Ovary (tissue), 9 donors: ENCODE measurements around the gene CD4. TPM values are rescaled to one million over a fixed set of nuclear protein-coding genes. Genes with fewer than 3 reads are reported as not detected.

ENCODE experiments used
- DNase-seq, 5 donors: peaks; one replicate each; pipeline ENCODE4 v3.0.0-alpha.2; 2019 to 2020
- H3K27ac ChIP-seq, 2 donors: fragments of 200-600 bp; one replicate each; pipeline versions ENCODE4 v1.5.1 to v1.8.0; 2019 to 2022
- H3K27me3 ChIP-seq: fragments of 200-600 bp; one replicate; pipeline ENCODE4 v1.8.0; 2022
- H3K36me3 ChIP-seq: fragments of 200-600 bp; sonication (generic); one replicate; pipeline ENCODE4 v1.5.1; 2019
- H3K4me1 ChIP-seq: one replicate; pipeline ENCODE4 v1.8.1; 2013; ENCODE audit warnings: mild to moderate bottlenecking, moderate library complexity; ENCODE audit not compliant: insufficient read depth
- H3K4me3 ChIP-seq: fragments of 200-600 bp; sonication (generic); one replicate; pipeline ENCODE4 v1.5.1; 2017
- H3K9me3 ChIP-seq, 2 donors: fragments of 200-600 bp in 1 of 2; sonication (generic) in 1 of 2; one replicate each; pipeline versions ENCODE4 v1.5.1 to v1.8.1; 2013 to 2019; ENCODE audit warnings: mild to moderate bottlenecking in 1 of 2, moderate library complexity in 1 of 2
- EP300 ChIP-seq: sonication (generic); formaldehyde crosslinking; IDR thresholded peaks from one replicate; pipeline ENCODE4 v1.6.1; 2017; ENCODE audit warnings: antibody characterized with exemption
- POLR2A ChIP-seq: fragments of 450-650 bp; IDR thresholded peaks from one replicate; pipeline ENCODE4 v1.6.1; 2017; ENCODE audit warnings: antibody characterized with exemption, mild to moderate bottlenecking, moderate library complexity
- WGBS, 3 donors: extraction: QIAGEN DNeasy Blood & Tissue Kit in 1 of 3; methylation state at CpG; one replicate each; pipeline versions ENCODE4 v1.1.5 to v1.1.7; 2013 to 2017; 5-methylcytosine and 5-hydroxymethylcytosine counted together
- intact Hi-C, 4 donors: fragments of 100-400 bp; cut with DNase I; formaldehyde crosslinking; loops; one replicate each; pipeline versions ENCODE4 v1.11.0 to v1.15.1; 2022 to 2023
- polyA plus RNA-seq, 2 donors: library from polyadenylated mRNA; stranded (reverse); fragments of 200-250 nt in 1 of 2; fragments of 350-450 nt in 1 of 2; fragmentation: Illumina TruSeq in 1 of 2; extraction: RNeasy Lipid Tissue Mini Kit (QIAGEN cat#74804) in 1 of 2; gene quantifications; one replicate each; pipeline ENCODE4 v1.2.3, GENCODE V29; 2013 to 2014
- total RNA-seq, 7 donors: library from RNA; depleted of rRNA in 2 of 7; stranded (reverse); fragments of >200 nt in 2 of 7; fragmentation: NEBNext Ultra II Directional in 3 of 7; extraction: Animal tissue kit (Norgen Biotek cat#: 25700) in 3 of 7; gene quantifications; one replicate each; pipeline versions ENCODE4 v1.1.0 to v1.2.4, GENCODE V29; 2016 to 2023
- TF ChIP-seq, protein P1 (sequence below), 3 donors: fragments of 450-650 bp in 2 of 3; fragments of 200-600 bp in 1 of 3; IDR thresholded peaks; one replicate each; pipeline versions ENCODE4 v1.5.1 to v1.8.0; 2016 to 2022; ENCODE audit warnings: antibody characterized with exemption in 3 of 3, mild to moderate bottlenecking in 1 of 3
- donor health status: DM: no; HTN: no; CAD: no; lungs with moderate emphysema.
- donor health status: DM: no; HTN: no; CAD: no.
- donor health status: Bipolar disorder and iron deficiency.
- donor health status: DM: yes; HTN: yes; CAD: no.
- donor health status: DM: no; HTN: no; CAD: no.
- donor health status: DM: yes; HTN: yes; CAD: no.

CD4 gene
- total and polyA plus RNA-seq, 9 donors: 2.1 to 40.2 (median 10.3) TPM

DNA sequence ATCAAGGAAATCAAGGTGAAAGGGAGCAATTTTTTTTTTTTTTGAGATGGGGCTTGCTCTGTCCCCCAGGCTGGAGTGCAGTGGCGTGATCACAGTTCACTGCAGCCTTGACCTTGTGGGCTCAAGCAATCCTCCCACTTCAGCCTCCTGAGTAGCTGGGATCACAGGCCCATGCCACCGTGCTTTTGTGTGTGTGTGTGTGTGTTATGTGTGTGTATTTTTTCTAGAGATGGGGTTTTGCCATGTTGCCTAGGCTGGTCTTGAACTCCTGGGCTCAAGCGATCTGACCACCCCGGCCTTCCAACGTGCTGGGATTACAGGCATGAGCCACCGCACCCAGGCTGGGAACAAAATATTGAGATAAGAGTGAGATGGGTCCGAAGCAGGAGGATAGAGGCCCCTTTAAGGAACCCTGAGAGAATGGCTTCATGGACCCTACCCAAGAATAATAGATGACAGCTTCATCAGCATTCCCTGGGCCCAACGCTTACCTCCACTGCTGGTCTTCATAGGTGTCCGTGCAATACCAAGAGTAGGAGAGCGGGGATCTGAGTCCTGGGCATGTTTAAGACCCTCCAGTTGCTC, 60.7 kb downstream of the CD4 start:
- no peak overlapping the region for H3K4me3 ChIP-seq
- peak in 1 of 5 donors; percentile 22 for DNase-seq
- H3K27ac ChIP-seq: no peak overlapping the region
- H3K36me3 ChIP-seq: no peaks in the 10 kb centered on the region
- intact Hi-C loops: no loop called here
- no peaks in the 10 kb centered on the region for H3K9me3 ChIP-seq
- H3K27me3 ChIP-seq: no peaks in the 10 kb centered on the region
- H3K4me1 ChIP-seq: peaks cover 7% of the 10 kb centered on the region
- TF ChIP-seq POLR2A (no peak), EP300 (no peak)
- TF ChIP-seq, protein P1, sequence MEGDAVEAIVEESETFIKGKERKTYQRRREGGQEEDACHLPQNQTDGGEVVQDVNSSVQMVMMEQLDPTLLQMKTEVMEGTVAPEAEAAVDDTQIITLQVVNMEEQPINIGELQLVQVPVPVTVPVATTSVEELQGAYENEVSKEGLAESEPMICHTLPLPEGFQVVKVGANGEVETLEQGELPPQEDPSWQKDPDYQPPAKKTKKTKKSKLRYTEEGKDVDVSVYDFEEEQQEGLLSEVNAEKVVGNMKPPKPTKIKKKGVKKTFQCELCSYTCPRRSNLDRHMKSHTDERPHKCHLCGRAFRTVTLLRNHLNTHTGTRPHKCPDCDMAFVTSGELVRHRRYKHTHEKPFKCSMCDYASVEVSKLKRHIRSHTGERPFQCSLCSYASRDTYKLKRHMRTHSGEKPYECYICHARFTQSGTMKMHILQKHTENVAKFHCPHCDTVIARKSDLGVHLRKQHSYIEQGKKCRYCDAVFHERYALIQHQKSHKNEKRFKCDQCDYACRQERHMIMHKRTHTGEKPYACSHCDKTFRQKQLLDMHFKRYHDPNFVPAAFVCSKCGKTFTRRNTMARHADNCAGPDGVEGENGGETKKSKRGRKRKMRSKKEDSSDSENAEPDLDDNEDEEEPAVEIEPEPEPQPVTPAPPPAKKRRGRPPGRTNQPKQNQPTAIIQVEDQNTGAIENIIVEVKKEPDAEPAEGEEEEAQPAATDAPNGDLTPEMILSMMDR (IDR thresholded peaks at IDR 0.05): no peak
- WGBS, 3 donors: 53 to 60% (median 53%) methylated on average over 10 of the region's 10 CpGs

DNA sequence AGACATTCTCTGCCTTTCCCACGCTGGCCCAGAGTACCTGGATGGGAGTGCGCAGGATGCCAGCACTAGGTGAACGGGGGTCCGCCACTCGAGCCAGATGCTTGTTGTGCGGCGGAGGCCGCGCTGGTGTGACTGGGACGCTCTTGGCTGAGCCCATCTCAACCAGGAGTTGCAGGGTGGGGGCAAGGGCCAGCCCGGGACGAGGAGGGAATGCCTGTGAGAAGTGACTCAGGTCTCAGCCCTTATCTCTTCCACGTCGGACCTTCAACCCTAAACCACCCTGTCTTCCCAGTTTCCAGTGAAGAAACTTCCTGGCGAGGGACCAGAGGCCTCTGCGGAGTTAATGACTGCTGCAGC, 61.4 kb downstream of the CD4 start:
- no peaks in the 10 kb centered on the region for H3K27me3 ChIP-seq
- H3K4me3 ChIP-seq: no peak overlapping the region
- peaks cover 7% of the 10 kb centered on the region for H3K4me1 ChIP-seq
- no peaks in the 10 kb centered on the region for H3K9me3 ChIP-seq
- 38 to 44% (median 43%) methylated on average over 14 to 16 of the region's 16 CpGs for WGBS, 3 donors
- TF ChIP-seq POLR2A (no peak), EP300 (no peak)
- TF ChIP-seq, protein P1 (IDR thresholded peaks at IDR 0.05): no peak
- intact Hi-C loops: no loop called here
- H3K27ac ChIP-seq: no peak overlapping the region
- no peak for DNase-seq
- no peaks in the 10 kb centered on the region for H3K36me3 ChIP-seq

DNA sequence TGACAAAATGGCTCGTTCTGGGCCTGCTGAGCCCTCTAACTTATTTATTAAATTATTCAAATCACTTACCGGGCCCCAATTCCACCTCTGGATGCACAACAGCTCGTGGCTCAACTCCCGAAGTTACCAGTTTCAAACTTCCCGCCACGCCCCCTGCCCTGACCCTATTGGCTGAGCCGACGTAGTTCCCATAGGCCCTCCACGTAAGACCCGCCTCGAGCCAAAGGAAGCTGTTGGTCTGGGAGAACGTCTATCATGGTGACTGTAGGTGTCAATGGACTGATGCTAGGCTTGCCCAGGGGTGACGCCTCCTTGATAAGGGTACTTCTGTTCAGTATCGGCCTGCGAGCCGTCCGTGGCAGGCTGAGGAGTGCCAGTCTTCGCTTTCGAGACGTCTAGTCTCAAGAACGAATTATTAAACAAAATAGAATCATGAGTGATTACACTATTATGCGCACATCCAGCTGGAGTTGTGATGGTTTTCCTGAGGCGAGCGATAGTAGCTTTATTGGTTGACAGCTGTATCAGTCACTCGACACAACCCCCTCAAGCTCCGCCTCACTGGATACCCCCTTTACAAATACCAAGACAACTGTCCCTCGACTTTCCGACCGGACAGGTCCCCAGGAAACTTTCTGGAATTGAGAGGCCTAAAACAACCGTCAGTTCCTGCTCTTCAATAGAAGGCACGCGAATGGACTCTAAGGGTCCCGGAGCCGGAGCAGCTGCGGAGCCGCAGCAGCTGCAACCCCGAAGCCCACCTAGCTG, 62.0 kb downstream of the CD4 start, which contains the start of gene CDCA3:
TSS of gene CDCA3 (minus strand) at position 134 of the 768 bp plus-strand sequence. CDS start 334 bp downstream, outside the sequence.
- peak within 1 kb of the TSS; percentile 48 to 91 for H3K27ac ChIP-seq
- 0 to 1% (median 0%) methylated on average over 37 of the region's 37 CpGs for WGBS, 3 donors
- peak; percentile 93 to 96 (median 94) for DNase-seq
- peaks cover 7% of the 10 kb centered on the region for H3K4me1 ChIP-seq
- no peaks in the 10 kb centered on the region for H3K27me3 ChIP-seq
- TF ChIP-seq POLR2A (peak; percentile 36), EP300 (no peak)
- TF ChIP-seq, protein P1 (IDR thresholded peaks at IDR 0.05): no peak
- H3K4me3 ChIP-seq: peak within 1 kb of the TSS; percentile 72
- intact Hi-C loops: no loop called here
- no peaks in the 10 kb centered on the region for H3K36me3 ChIP-seq
- no peaks in the 10 kb centered on the region for H3K9me3 ChIP-seq

DNA sequence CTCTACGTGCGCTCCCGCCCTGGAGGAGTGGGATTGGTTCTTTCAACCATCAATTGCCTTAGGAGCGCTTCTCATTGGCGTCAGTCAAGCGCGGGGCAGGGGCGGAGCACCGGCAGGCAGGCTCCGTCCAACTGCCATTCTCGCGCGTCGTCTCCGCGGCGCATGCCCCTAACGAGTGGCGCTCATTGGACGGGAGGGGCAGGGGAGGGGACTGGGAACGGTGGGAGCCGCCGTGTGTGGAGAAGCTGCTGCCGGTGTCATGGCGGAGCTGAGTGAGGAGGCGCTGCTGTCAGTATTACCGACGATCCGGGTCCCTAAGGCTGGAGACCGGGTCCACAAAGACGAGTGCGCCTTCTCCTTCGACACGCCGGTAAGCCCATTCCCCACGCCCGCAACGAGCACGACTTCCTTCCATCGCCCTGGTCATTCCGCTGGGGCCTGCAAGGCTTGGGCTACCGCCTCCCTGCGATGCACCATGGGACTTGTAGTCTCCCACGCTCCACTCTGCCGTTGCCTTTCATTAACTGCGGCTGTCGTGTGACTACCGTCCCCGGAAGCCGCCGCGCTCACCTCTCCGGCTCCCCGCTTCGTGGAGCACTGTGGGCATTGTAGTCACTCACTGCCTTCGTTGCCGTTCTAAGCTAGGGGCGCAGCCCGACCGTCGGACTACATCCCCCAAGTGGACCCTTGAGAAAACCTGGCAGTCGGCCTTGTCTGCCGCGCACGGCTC, 62.8 kb downstream of the CD4 start, which contains the start of gene USP5:
TSS of gene USP5 (plus strand) at position 230 of the 730 bp plus-strand sequence. CDS start at position 260, 30 bp downstream.
- no peaks in the 10 kb centered on the region for H3K9me3 ChIP-seq
- peak; percentile 97 to 99 (median 98) for DNase-seq
- H3K36me3 ChIP-seq: no peaks in the 10 kb centered on the region
- intact Hi-C loops: no loop called here
- H3K27me3 ChIP-seq: no peaks in the 10 kb centered on the region
- WGBS, 3 donors: 0 to 1% (median 0%) methylated on average over 53 to 65 of the region's 65 CpGs
- peak within 1 kb of the TSS; percentile 48 to 91 for H3K27ac ChIP-seq
- peaks cover 7% of the 10 kb centered on the region for H3K4me1 ChIP-seq
- H3K4me3 ChIP-seq: peak within 1 kb of the TSS; percentile 72
- no peak for TF ChIP-seq EP300
- TF ChIP-seq POLR2A: no peak
- TF ChIP-seq, protein P1 (IDR thresholded peaks at IDR 0.05): no peak
